GM12878 (cell line): Measurements from ENCODE around the gene MYO9B. TPM values are rescaled to one million over a fixed set of nuclear protein-coding genes. Genes with fewer than 3 reads are reported as not detected.

Experiments used
- ATAC-seq: fragments of 200-7000 bp; cut with Tn5 transposase; 3 replicates; pipeline ENCODE4 v1.9.1; 2020; ENCODE audit warnings: mild to moderate bottlenecking, moderate library complexity
- BruUV-seq: library from RNA; stranded (reverse); fragments of 400-500 nt; replicated peaks from 2 replicates; lab custom pipeline; 2021; lab: Mats Ljungman, UMichigan
- CTCF ChIA-PET: fragments of 300-600 bp; sonication (Branson Sonifier 250); formaldehyde crosslinking; extraction: SDS; loops from one replicate; lab custom pipeline; 2021; ENCODE audit warnings: inconsistent platforms; lab: Yijun Ruan, JAX
- POLR2A ChIA-PET: fragments of 350-600 bp; formaldehyde crosslinking; extraction: SDS; loops from one replicate; lab custom pipeline; 2021; ENCODE audit warnings: inconsistent platforms; lab: Charles Lee
- RAD21 ChIA-PET: fragments of 300-600 bp; sonication (Branson Sonifier 250); formaldehyde crosslinking; loops from one replicate; lab custom pipeline; 2023; ENCODE audit warnings: antibody characterized with exemption; ENCODE audit not compliant: unreplicated experiment; lab: Charles Lee
- SMC1A ChIA-PET: fragments of 300-600 bp; sonication (Branson Sonifier 250); formaldehyde crosslinking; loops from one replicate; lab custom pipeline; 2023; ENCODE audit not compliant: unreplicated experiment, uncharacterized antibody; lab: Charles Lee
- DNase-seq: peaks from one replicate; pipeline ENCODE4 v3.0.0-alpha.2; 2011; ENCODE audit warnings: low read depth, low spot score
- FAIRE-seq: peaks from 3 replicates; lab custom pipeline; 2011; peaks lifted over from hg19 to GRCh38; lab: Jason Lieb, UNC
- H2AFZ ChIP-seq: 2 replicates; pipeline ENCODE4 v1.6.0; 2011; ENCODE audit warnings: low read depth, low read length, control low read depth; ENCODE audit not compliant: control insufficient read depth
- H3K27ac ChIP-seq: 2 replicates; pipeline ENCODE4 v1.5.1; 2011; ENCODE audit warnings: control low read depth; ENCODE audit not compliant: control insufficient read depth, insufficient read depth
- H3K27me3 ChIP-seq, 2 experiments: replicated peaks in 1 of 2; 2 replicates each; pipeline versions ENCODE4 v1.6.0 to v1.6.1; 2011; ENCODE audit warnings: low read length in 1 of 2; ENCODE audit not compliant: control insufficient read depth in 2 of 2, insufficient read depth in 2 of 2
- H3K36me3 ChIP-seq, 2 experiments: 2 replicates each; pipeline ENCODE4 v1.5.1; 2011; ENCODE audit warnings: low read length in 1 of 2; ENCODE audit not compliant: control insufficient read depth in 2 of 2, insufficient read depth in 2 of 2
- H3K4me1 ChIP-seq: 2 replicates; pipeline ENCODE4 v1.6.1; 2011; ENCODE audit warnings: mild to moderate bottlenecking, low read length, moderate library complexity, mixed read lengths; ENCODE audit not compliant: control insufficient read depth, insufficient read depth
- H3K4me2 ChIP-seq: 2 replicates; pipeline ENCODE4 v1.6.0; 2011; ENCODE audit warnings: control low read depth; ENCODE audit not compliant: control insufficient read depth, insufficient read depth
- H3K4me3 ChIP-seq: fragments of 200-600 bp; sonication (generic); 2 replicates; pipeline ENCODE4 v1.5.1; 2016
- H3K79me2 ChIP-seq: 2 replicates; pipeline ENCODE4 v1.6.0; 2011; ENCODE audit warnings: low read length; ENCODE audit not compliant: control insufficient read depth, insufficient read depth
- H3K9ac ChIP-seq: 2 replicates; pipeline ENCODE4 v1.8.0; 2011; ENCODE audit warnings: low read length, control low read depth, mixed read lengths; ENCODE audit not compliant: control insufficient read depth, insufficient read depth
- H3K9me3 ChIP-seq: replicated peaks from 3 replicates; pipeline ENCODE4 v1.5.1; 2011; ENCODE audit warnings: mild to moderate bottlenecking, low read length; ENCODE audit not compliant: control insufficient read depth, insufficient read depth
- H4K20me1 ChIP-seq: 2 replicates; pipeline ENCODE4 v1.6.0; 2011; ENCODE audit not compliant: control insufficient read depth, insufficient read depth
- BACH1 ChIP-seq: fragments of 450-650 bp; IDR thresholded peaks from 2 replicates; pipeline ENCODE4 v1.6.1; 2017; ENCODE audit warnings: mild to moderate bottlenecking, borderline replicate concordance
- GATAD2B ChIP-seq: fragments of 450-650 bp; conservative IDR thresholded peaks from 2 replicates; pipeline ENCODE4 v1.6.1; 2017; ENCODE audit warnings: low read depth, mild to moderate bottlenecking, moderate library complexity
- HCFC1 ChIP-seq: fragments of 150-350 bp; IDR thresholded peaks from 2 replicates; pipeline ENCODE4 v1.6.1; 2014; ENCODE audit warnings: low read length
- IRF4 ChIP-seq: IDR thresholded peaks from 2 replicates; pipeline ENCODE4 v1.6.1; 2011; ENCODE audit warnings: low read depth, low read length
- NR2C1 ChIP-seq: fragments of 450-650 bp; IDR thresholded peaks from 2 replicates; pipeline ENCODE4 v1.6.1; 2017; ENCODE audit warnings: antibody characterized with exemption, mild to moderate bottlenecking, moderate library complexity
- NR2C2 ChIP-seq: IDR thresholded peaks from 2 replicates; pipeline ENCODE4 v1.6.1; 2011; ENCODE audit warnings: borderline replicate concordance, low read depth; ENCODE audit not compliant: control insufficient read depth, insufficient read length
- NR2F1 ChIP-seq: fragments of 450-650 bp; conservative IDR thresholded peaks from 2 replicates; pipeline ENCODE4 v1.6.1; 2017; ENCODE audit warnings: mild to moderate bottlenecking
- PML ChIP-seq: IDR thresholded peaks from 2 replicates; pipeline ENCODE4 v1.6.1; 2012; ENCODE audit warnings: low read length, inconsistent platforms
- POLR2A ChIP-seq: IDR thresholded peaks from 2 replicates; pipeline ENCODE4 v1.6.1; 2011; ENCODE audit warnings: low read depth, mild to moderate bottlenecking, low read length
- RBBP5 ChIP-seq: fragments of 200-600 bp; sonication (generic); conservative IDR thresholded peaks from 2 replicates; pipeline ENCODE4 v1.6.1; 2016
- SREBF2 ChIP-seq: IDR thresholded peaks from 2 replicates; pipeline ENCODE4 v1.6.1; 2012; ENCODE audit warnings: mild to moderate bottlenecking, low read length
- TAF1 ChIP-seq: IDR thresholded peaks from 2 replicates; pipeline ENCODE4 v1.6.1; 2011; ENCODE audit warnings: mild to moderate bottlenecking, low read depth, low read length, borderline replicate concordance
- YBX1 ChIP-seq: fragments of 450-650 bp; IDR thresholded peaks from 2 replicates; pipeline ENCODE4 v1.6.1; 2016; ENCODE audit warnings: antibody characterized with exemption
- ZZZ3 ChIP-seq: IDR thresholded peaks from 2 replicates; pipeline ENCODE4 v1.6.1; 2011; ENCODE audit warnings: low read depth; ENCODE audit not compliant: control insufficient read depth, insufficient read length
- WGBS: methylation state at CpG from one replicate; pipeline ENCODE4 v1.1.6; 2016; ENCODE audit warnings: low lambda C conversion rate; ENCODE audit not compliant: insufficient replicate concordance, insufficient coverage; ENCODE audit errors: missing lambda C conversion rate; 5-methylcytosine and 5-hydroxymethylcytosine counted together
- in situ Hi-C: fragments of 300-500 bp; cut with MboI; formaldehyde crosslinking; loops from 9 replicates; pipeline ENCODE4 v1.14.3; 2018; ENCODE audit warnings: mixed read lengths
- intact Hi-C: fragments of 100-400 bp; cut with micrococcal nuclease; formaldehyde crosslinking; loops from one replicate; pipeline ENCODE4 v1.14.2; 2022; ENCODE audit not compliant: unreplicated experiment
- polyA plus RNA-seq, 11 experiments: library from polyadenylated mRNA; depleted of rRNA in 4 of 11; unstranded in 6 of 11; stranded (reverse) in 5 of 11; fragments of >200 nt; fragmentation: Nextera tagmentation in 4 of 11; fragmentation: Illumina TruSeq in 1 of 11; extraction: Ambion mirVana in 4 of 11; extraction: Trizol in 1 of 11; gene quantifications; 1 replicate in 1 of 11; 2 replicates in 10 of 11; pipeline versions ENCODE4 v1.2.1 to v1.2.3, GENCODE V29; 2011 to 2016; ENCODE audit warnings: inconsistent platforms in 2 of 11, missing spikeins in 2 of 11, low read depth in 1 of 11
- total RNA-seq, 4 experiments: library from RNA; depleted of rRNA in 3 of 4; stranded (reverse); fragments of >200 nt in 3 of 4; fragmentation: Illumina TruSeq in 1 of 4; extraction: Trizol in 1 of 4; gene quantifications; 2 replicates each; pipeline versions ENCODE4 v1.2.1 to v1.2.3, GENCODE V29; 2013 to 2021
- TF ChIP-seq, protein P1 (sequence below): fragments of 450-650 bp; IDR thresholded peaks from 2 replicates; pipeline ENCODE4 v1.6.1; 2016; ENCODE audit warnings: mild to moderate bottlenecking, moderate library complexity, borderline replicate concordance

The MYO9B gene
- total and polyA plus RNA-seq, 10 of the 15 experiments (the other 5 are each of a cell fraction or from before 2014, with no cell fraction given) = 5.4 to 165 (median 45.8) TPM

DNA sequence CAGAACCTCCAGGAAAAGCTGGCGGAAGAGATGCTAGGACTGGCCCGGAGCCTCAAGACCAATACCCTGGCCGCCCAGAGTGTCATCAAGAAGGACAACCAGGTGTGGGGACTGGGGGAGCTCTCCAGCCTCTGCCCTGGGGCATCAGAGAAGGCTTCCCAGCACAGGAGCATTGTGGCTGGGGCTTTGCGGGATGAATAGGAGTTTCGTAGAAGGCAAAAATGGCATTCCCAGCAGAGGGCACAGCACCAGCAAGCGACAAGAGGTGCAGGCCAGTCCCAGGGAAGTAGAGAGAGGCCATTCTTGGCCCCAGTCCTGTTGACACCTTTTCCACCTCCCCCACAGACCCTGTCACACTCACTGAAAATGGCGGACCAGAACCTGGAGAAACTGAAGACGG is 143.7 kb downstream of the MYO9B start:
- ChIA-PET RAD21 (no interaction called here), POLR2A (interaction anchor here (0.7 kb wide), 1 partner anchor 326 kb away, joined by 3 read pairs; no protein-coding TSS in a partner anchor), SMC1A (no interaction called here), CTCF (no interaction called here)
- Histone ChIP-seq H3K9me3 (no peaks in the 10 kb centered on the region), H3K4me1 (peaks cover 12% of the 10 kb centered on the region), H4K20me1 (no peaks in the 10 kb centered on the region), H3K4me3 (no peak overlapping the region), H3K36me3 (peaks cover 2 to 5% of the 10 kb centered on the region in 2 experiments; a peak in 2 of 4 replicates), H3K27me3 (no peaks in the 10 kb centered on the region), H2AFZ (no peak overlapping the region), H3K79me2 (no peaks in the 10 kb centered on the region; the same call in 1 of the 2 replicates), H3K9ac (no peak overlapping the region), H3K27ac (no peak overlapping the region), H3K4me2 (no peak overlapping the region)
- TF ChIP-seq POLR2A (0 out of 2 replicates have a peak, but pooled peaks have one; percentile 1), PML (no peak), GATAD2B (no peak), YBX1 (no peak), BACH1 (no peak), NR2C1 (no peak), TAF1 (no peak), HCFC1 (no peak), NR2F1 (no peak)
- intact Hi-C loops (no loop called here), in situ Hi-C loops (no loop called here)
- WGBS = 97% methylated on average over 8 of the region's 8 CpGs
- no peak for DNase-seq
- no TSS peak for BruUV-seq
- FAIRE-seq = no peak
- no peak for ATAC-seq

DNA sequence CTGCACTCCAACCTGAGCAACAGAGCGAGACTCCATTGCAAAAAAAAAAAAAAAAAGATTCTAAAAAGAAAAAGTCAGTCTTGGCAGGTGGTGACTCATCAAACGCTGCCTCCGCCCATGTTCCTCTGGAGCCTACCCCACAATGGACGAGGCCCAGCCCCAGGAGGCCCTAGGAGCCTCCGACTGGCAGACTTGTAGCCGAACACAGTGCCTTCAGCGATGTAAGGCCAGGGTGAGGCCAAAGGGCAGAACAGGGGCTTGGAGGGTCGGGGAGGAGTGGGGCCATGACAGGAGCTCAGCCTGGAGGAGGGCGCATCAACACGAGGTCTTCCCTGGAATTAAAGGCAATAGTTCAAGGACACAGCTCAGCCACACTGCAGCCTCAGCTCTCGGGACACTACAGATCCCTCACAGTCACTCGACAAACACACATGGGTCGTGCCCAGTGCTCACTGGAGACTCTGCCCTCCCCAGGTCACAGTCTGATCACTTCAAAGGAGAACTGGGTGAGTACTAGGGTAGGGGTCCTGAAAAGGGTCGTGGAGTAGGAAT is 144.7 kb downstream of the MYO9B start:
- BruUV-seq = no TSS peak
- SMC1A ChIA-PET = no interaction called here
- WGBS = 75% methylated on average over 14 of the region's 14 CpGs
- H3K9me3 ChIP-seq = no peaks in the 10 kb centered on the region
- ATAC-seq (no peak), DNase-seq (no peak), FAIRE-seq (no peak)
- H3K27me3 ChIP-seq = no peaks in the 10 kb centered on the region
- H3K4me2 ChIP-seq = no peak overlapping the region
- no peak overlapping the region for H2AFZ ChIP-seq
- CTCF ChIA-PET = interaction anchor here (0.6 kb wide), 2 partner anchors 13 to 64 kb away, joined by 3 read pairs; no protein-coding TSS in a partner anchor
- in situ Hi-C loops (no loop called here), intact Hi-C loops (no loop called here)
- H3K36me3 ChIP-seq = peaks cover 2 to 5% of the 10 kb centered on the region in 2 experiments; a peak in 2 of 4 replicates
- no peaks in the 10 kb centered on the region for H4K20me1 ChIP-seq
- no peak overlapping the region for H3K4me3 ChIP-seq
- no peak overlapping the region for H3K9ac ChIP-seq
- RAD21 ChIA-PET = no interaction called here
- H3K79me2 ChIP-seq = no peaks in the 10 kb centered on the region
- H3K27ac ChIP-seq = no peak overlapping the region
- peaks cover 7% of the 10 kb centered on the region; the same call in 1 of the 2 replicates for H3K4me1 ChIP-seq
- POLR2A ChIA-PET = no interaction called here
- no peak for TF ChIP-seq RBBP5
- TF ChIP-seq, protein P1, sequence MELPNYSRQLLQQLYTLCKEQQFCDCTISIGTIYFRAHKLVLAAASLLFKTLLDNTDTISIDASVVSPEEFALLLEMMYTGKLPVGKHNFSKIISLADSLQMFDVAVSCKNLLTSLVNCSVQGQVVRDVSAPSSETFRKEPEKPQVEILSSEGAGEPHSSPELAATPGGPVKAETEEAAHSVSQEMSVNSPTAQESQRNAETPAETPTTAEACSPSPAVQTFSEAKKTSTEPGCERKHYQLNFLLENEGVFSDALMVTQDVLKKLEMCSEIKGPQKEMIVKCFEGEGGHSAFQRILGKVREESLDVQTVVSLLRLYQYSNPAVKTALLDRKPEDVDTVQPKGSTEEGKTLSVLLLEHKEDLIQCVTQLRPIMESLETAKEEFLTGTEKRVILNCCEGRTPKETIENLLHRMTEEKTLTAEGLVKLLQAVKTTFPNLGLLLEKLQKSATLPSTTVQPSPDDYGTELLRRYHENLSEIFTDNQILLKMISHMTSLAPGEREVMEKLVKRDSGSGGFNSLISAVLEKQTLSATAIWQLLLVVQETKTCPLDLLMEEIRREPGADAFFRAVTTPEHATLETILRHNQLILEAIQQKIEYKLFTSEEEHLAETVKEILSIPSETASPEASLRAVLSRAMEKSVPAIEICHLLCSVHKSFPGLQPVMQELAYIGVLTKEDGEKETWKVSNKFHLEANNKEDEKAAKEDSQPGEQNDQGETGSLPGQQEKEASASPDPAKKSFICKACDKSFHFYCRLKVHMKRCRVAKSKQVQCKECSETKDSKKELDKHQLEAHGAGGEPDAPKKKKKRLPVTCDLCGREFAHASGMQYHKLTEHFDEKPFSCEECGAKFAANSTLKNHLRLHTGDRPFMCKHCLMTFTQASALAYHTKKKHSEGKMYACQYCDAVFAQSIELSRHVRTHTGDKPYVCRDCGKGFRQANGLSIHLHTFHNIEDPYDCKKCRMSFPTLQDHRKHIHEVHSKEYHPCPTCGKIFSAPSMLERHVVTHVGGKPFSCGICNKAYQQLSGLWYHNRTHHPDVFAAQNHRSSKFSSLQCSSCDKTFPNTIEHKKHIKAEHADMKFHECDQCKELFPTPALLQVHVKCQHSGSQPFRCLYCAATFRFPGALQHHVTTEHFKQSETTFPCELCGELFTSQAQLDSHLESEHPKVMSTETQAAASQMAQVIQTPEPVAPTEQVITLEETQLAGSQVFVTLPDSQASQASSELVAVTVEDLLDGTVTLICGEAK = no peak
- TF ChIP-seq SREBF2 = no peak
- no peak for TF ChIP-seq NR2C2
- no peak for TF ChIP-seq IRF4
- TF ChIP-seq ZZZ3 = no peak
